GM12878 (cell line): ENCODE measurements around the gene KAZN. TPM values are rescaled to one million over a fixed set of nuclear protein-coding genes. Genes with fewer than 3 reads are reported as not detected.

Experiments used
- ATAC-seq: fragments of 200-7000 bp; cut with Tn5 transposase; 3 replicates; pipeline ENCODE4 v1.9.1; 2020; ENCODE audit warnings: mild to moderate bottlenecking, moderate library complexity
- BruUV-seq: library from RNA; stranded (reverse); fragments of 400-500 nt; replicated peaks from 2 replicates; lab custom pipeline; 2021; lab: Mats Ljungman, UMichigan
- CTCF ChIA-PET: fragments of 300-600 bp; sonication (Branson Sonifier 250); formaldehyde crosslinking; extraction: SDS; loops from one replicate; lab custom pipeline; 2021; ENCODE audit warnings: inconsistent platforms; lab: Yijun Ruan, JAX
- POLR2A ChIA-PET: fragments of 350-600 bp; formaldehyde crosslinking; extraction: SDS; loops from one replicate; lab custom pipeline; 2021; ENCODE audit warnings: inconsistent platforms; lab: Charles Lee
- RAD21 ChIA-PET: fragments of 300-600 bp; sonication (Branson Sonifier 250); formaldehyde crosslinking; loops from one replicate; lab custom pipeline; 2023; ENCODE audit warnings: antibody characterized with exemption; ENCODE audit not compliant: unreplicated experiment; lab: Charles Lee
- SMC1A ChIA-PET: fragments of 300-600 bp; sonication (Branson Sonifier 250); formaldehyde crosslinking; loops from one replicate; lab custom pipeline; 2023; ENCODE audit not compliant: unreplicated experiment, uncharacterized antibody; lab: Charles Lee
- DNase-seq: peaks from one replicate; pipeline ENCODE4 v3.0.0-alpha.2; 2011; ENCODE audit warnings: low read depth, low spot score
- FAIRE-seq: peaks from 3 replicates; lab custom pipeline; 2011; peaks lifted over from hg19 to GRCh38; lab: Jason Lieb, UNC
- H2AFZ ChIP-seq: 2 replicates; pipeline ENCODE4 v1.6.0; 2011; ENCODE audit warnings: low read depth, low read length, control low read depth; ENCODE audit not compliant: control insufficient read depth
- H3K27ac ChIP-seq: 2 replicates; pipeline ENCODE4 v1.5.1; 2011; ENCODE audit warnings: control low read depth; ENCODE audit not compliant: control insufficient read depth, insufficient read depth
- H3K27me3 ChIP-seq, 2 experiments: replicated peaks in 1 of 2; 2 replicates each; pipeline versions ENCODE4 v1.6.0 to v1.6.1; 2011; ENCODE audit warnings: low read length in 1 of 2; ENCODE audit not compliant: control insufficient read depth in 2 of 2, insufficient read depth in 2 of 2
- H3K36me3 ChIP-seq, 2 experiments: 2 replicates each; pipeline ENCODE4 v1.5.1; 2011; ENCODE audit warnings: low read length in 1 of 2; ENCODE audit not compliant: control insufficient read depth in 2 of 2, insufficient read depth in 2 of 2
- H3K4me1 ChIP-seq: 2 replicates; pipeline ENCODE4 v1.6.1; 2011; ENCODE audit warnings: mild to moderate bottlenecking, low read length, moderate library complexity, mixed read lengths; ENCODE audit not compliant: control insufficient read depth, insufficient read depth
- H3K4me2 ChIP-seq: 2 replicates; pipeline ENCODE4 v1.6.0; 2011; ENCODE audit warnings: control low read depth; ENCODE audit not compliant: control insufficient read depth, insufficient read depth
- H3K4me3 ChIP-seq: fragments of 200-600 bp; sonication (generic); 2 replicates; pipeline ENCODE4 v1.5.1; 2016
- H3K79me2 ChIP-seq: 2 replicates; pipeline ENCODE4 v1.6.0; 2011; ENCODE audit warnings: low read length; ENCODE audit not compliant: control insufficient read depth, insufficient read depth
- H3K9ac ChIP-seq: 2 replicates; pipeline ENCODE4 v1.8.0; 2011; ENCODE audit warnings: low read length, control low read depth, mixed read lengths; ENCODE audit not compliant: control insufficient read depth, insufficient read depth
- H3K9me3 ChIP-seq: replicated peaks from 3 replicates; pipeline ENCODE4 v1.5.1; 2011; ENCODE audit warnings: mild to moderate bottlenecking, low read length; ENCODE audit not compliant: control insufficient read depth, insufficient read depth
- H4K20me1 ChIP-seq: 2 replicates; pipeline ENCODE4 v1.6.0; 2011; ENCODE audit not compliant: control insufficient read depth, insufficient read depth
- ATF7 ChIP-seq: fragments of 450-650 bp; IDR thresholded peaks from 2 replicates; pipeline ENCODE4 v1.6.1; 2016; ENCODE audit warnings: low read depth, mild to moderate bottlenecking
- CBX3 ChIP-seq: fragments of 200-600 bp; sonication (generic); IDR thresholded peaks from 2 replicates; pipeline ENCODE4 v1.6.1; 2016; ENCODE audit warnings: low read depth, borderline replicate concordance
- CUX1 ChIP-seq: IDR thresholded peaks from 2 replicates; pipeline ENCODE4 v1.6.1; 2012; ENCODE audit warnings: improper control_type of control experiment, low read depth, low read length; ENCODE audit not compliant: insufficient replicate concordance
- WGBS: methylation state at CpG from one replicate; pipeline ENCODE4 v1.1.6; 2016; ENCODE audit warnings: low lambda C conversion rate; ENCODE audit not compliant: insufficient replicate concordance, insufficient coverage; ENCODE audit errors: missing lambda C conversion rate; 5-methylcytosine and 5-hydroxymethylcytosine counted together
- in situ Hi-C: fragments of 300-500 bp; cut with MboI; formaldehyde crosslinking; loops from 9 replicates; pipeline ENCODE4 v1.14.3; 2018; ENCODE audit warnings: mixed read lengths
- intact Hi-C: fragments of 100-400 bp; cut with micrococcal nuclease; formaldehyde crosslinking; loops from one replicate; pipeline ENCODE4 v1.14.2; 2022; ENCODE audit not compliant: unreplicated experiment
- polyA plus RNA-seq, 11 experiments: library from polyadenylated mRNA; depleted of rRNA in 4 of 11; unstranded in 6 of 11; stranded (reverse) in 5 of 11; fragments of >200 nt; fragmentation: Nextera tagmentation in 4 of 11; fragmentation: Illumina TruSeq in 1 of 11; extraction: Ambion mirVana in 4 of 11; extraction: Trizol in 1 of 11; gene quantifications; 1 replicate in 1 of 11; 2 replicates in 10 of 11; pipeline versions ENCODE4 v1.2.1 to v1.2.3, GENCODE V29; 2011 to 2016; ENCODE audit warnings: inconsistent platforms in 2 of 11, missing spikeins in 2 of 11, low read depth in 1 of 11
- total RNA-seq, 4 experiments: library from RNA; depleted of rRNA in 3 of 4; stranded (reverse); fragments of >200 nt in 3 of 4; fragmentation: Illumina TruSeq in 1 of 4; extraction: Trizol in 1 of 4; gene quantifications; 2 replicates each; pipeline versions ENCODE4 v1.2.1 to v1.2.3, GENCODE V29; 2013 to 2021

Gene KAZN
- total and polyA plus RNA-seq, 10 of the 15 experiments (the other 5 are each of a cell fraction or from before 2014, with no cell fraction given) = 0.72 to 4.0 (median 1.2) TPM

DNA sequence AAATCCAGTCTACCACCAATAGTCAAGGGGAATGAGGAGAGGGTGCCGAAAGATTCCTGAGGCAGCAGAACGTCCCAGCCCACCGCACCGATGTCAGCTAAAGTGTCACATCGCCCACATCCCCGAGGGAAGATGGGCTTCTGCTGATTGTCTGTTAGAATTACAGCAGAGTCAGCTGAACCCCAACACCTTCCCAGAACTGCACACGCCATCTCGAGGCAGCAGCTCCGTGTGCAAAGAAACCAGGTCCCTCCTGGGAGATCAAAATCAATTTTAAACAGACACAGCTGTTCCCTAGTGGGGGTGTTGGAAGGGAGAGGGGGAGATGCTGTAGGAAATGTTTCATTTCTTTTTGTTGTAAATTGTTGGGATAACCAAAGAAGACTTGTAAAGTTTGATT, 12.8 kb upstream of the KAZN start (continued):
- no peak for TF ChIP-seq CUX1

DNA sequence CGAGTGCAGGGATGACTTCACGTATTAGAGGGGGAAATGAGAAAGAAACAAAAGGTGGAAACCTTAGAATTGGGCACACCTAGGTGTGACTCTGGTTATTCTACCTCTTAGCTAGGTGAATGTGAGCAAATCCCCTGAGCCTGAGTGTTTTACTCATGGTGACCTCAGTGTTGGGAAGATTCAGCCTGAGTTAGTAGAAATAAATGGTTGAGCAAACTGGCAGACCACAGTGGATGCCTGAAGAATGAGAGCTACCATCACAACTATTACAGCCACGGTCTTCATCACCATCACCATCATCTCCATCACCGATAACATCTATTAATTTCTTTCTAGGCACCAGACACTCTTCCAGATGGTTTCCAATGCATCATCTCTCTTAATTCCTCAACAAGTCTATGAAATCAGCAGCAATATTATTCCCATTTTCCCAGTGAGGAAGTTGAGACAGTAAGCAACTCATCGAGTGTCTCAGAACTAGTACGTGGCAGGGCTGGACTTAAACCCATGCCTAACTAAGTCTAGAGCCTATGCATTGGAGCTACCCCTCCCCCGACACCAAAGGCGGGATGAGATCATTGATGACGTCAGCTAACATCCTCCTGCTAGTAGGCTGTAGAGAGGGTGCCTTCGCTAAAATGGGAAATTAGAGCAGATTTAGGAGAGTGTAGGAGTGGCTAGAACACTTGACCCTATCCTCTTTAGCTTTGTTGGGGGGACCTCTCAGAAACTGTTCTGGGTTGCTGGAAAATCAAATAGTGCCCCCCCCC, 7.9 kb upstream of the KAZN start:
- no peak for FAIRE-seq
- Histone ChIP-seq H3K4me3 (no peak overlapping the region), H3K27me3 (no peaks in the 10 kb centered on the region; a peak in 1 of 4 replicates), H3K36me3 (no peaks in the 10 kb centered on the region), H4K20me1 (no peaks in the 10 kb centered on the region), H3K4me1 (no peaks in the 10 kb centered on the region), H3K4me2 (no peak overlapping the region), H3K9ac (no peak overlapping the region), H3K9me3 (no peaks in the 10 kb centered on the region), H3K27ac (no peak overlapping the region), H3K79me2 (no peaks in the 10 kb centered on the region), H2AFZ (no peak overlapping the region)
- DNase-seq = no peak
- in situ Hi-C loops (no loop called here), intact Hi-C loops (no loop called here)
- POLR2A ChIA-PET = no interaction called here
- no TSS peak for BruUV-seq
- no peak for ATAC-seq
- 37% methylated on average over 10 of the region's 10 CpGs for WGBS
- CTCF ChIA-PET = no interaction called here
- RAD21 ChIA-PET = no interaction called here
- TF ChIP-seq ATF7 (peak; percentile 22; the same call in 1 of the 2 replicates), CBX3 (no peak)
- SMC1A ChIA-PET = interaction anchor here (1.2 kb wide), 1 partner anchor 15 kb away, joined by 3 read pairs; no protein-coding TSS in a partner anchor
